Right lobe of liver (tissue), 6 donors: Measurements from ENCODE around the gene B3GNT4. TPM values are rescaled to one million over a fixed set of nuclear protein-coding genes. Genes with fewer than 3 reads are reported as not detected.

Experiments used
- ATAC-seq, 4 donors: fragments of 200-7000 bp; cut with Tn5 transposase; one replicate each; pipeline ENCODE4 v1.9.1; 2020; ENCODE audit warnings: mild to moderate bottlenecking in 4 of 4, moderate library complexity in 4 of 4
- DNase-seq, 3 donors: peaks; one replicate each; pipeline ENCODE4 v3.0.0-alpha.2; 2020
- H3K27ac ChIP-seq, 3 donors: fragments of 200-600 bp; one replicate each; pipeline ENCODE4 v1.8.0; 2022
- H3K27me3 ChIP-seq, 2 donors: fragments of 200-600 bp; one replicate each; pipeline ENCODE4 v1.8.0; 2022
- H3K36me3 ChIP-seq, 4 donors: fragments of 200-600 bp; sonication (generic) in 1 of 4; one replicate each; pipeline versions ENCODE4 v1.5.1 to v1.8.0; 2017 to 2022; ENCODE audit warnings: control low read depth in 1 of 4
- H3K4me1 ChIP-seq, 4 donors: fragments of 200-600 bp; sonication (generic) in 1 of 4; one replicate each; pipeline versions ENCODE4 v1.5.1 to v1.8.0; 2017 to 2022; ENCODE audit warnings: control low read depth in 1 of 4
- H3K4me3 ChIP-seq, 3 donors: fragments of 200-600 bp; one replicate each; pipeline ENCODE4 v1.8.0; 2022
- H3K9me3 ChIP-seq, 4 donors: fragments of 200-600 bp; sonication (generic) in 1 of 4; one replicate each; pipeline versions ENCODE4 v1.5.1 to v1.8.0; 2017 to 2022; ENCODE audit warnings: control low read depth in 1 of 4
- CTCF ChIP-seq, 4 donors: fragments of 200-600 bp in 3 of 4; fragments of 450-650 bp in 1 of 4; IDR thresholded peaks; one replicate each; pipeline versions ENCODE4 v1.5.1 to v1.8.0; 2016 to 2022; ENCODE audit warnings: antibody characterized with exemption in 4 of 4, mild to moderate bottlenecking in 2 of 4
- POLR2A ChIP-seq: fragments of 450-650 bp; IDR thresholded peaks from one replicate; pipeline ENCODE4 v1.6.1; 2017; ENCODE audit warnings: antibody characterized with exemption, mild to moderate bottlenecking
- WGBS: methylation state at CpG from one replicate; pipeline ENCODE4 v1.1.6; 2018; ENCODE audit warnings: low coverage, low lambda C conversion rate; ENCODE audit not compliant: insufficient coverage; ENCODE audit errors: missing lambda C conversion rate; 5-methylcytosine and 5-hydroxymethylcytosine counted together
- intact Hi-C, 2 donors: fragments of 100-400 bp; cut with DNase I; formaldehyde crosslinking; loops; one replicate each; pipeline versions ENCODE4 v1.11.2 to v1.14.1; 2022
- total RNA-seq, 6 experiments: library from RNA; depleted of rRNA in 2 of 6; stranded (reverse); fragments of >200 nt in 2 of 6; fragmentation: NEBNext Ultra II Directional in 3 of 6; extraction: Animal tissue kit (Norgen Biotek cat#: 25700) in 3 of 6; gene quantifications; one replicate each; pipeline versions ENCODE4 v1.1.0 to v1.2.4, GENCODE V29; 2016 to 2023
- donor health status: DM: no; HTN: yes; CAD: no.
- donor health status: DM: no; HTN: no; CAD: no.
- donor health status: DM: no; HTN: no; CAD: no.
- donor health status: DM: no; HTN: yes; CAD: no.
- donor health status: DM: no; HTN: yes; CAD: no.

The B3GNT4 gene
- total RNA-seq, 6 experiments from 2014 or later = 0.42 to 0.43 TPM; not detected in 4

- Histone ChIP-seq H3K36me3 (peaks cover 0 to 89% (median 38%) of the 10 kb centered on the region in 4 donors), H3K27me3 (no peaks in the 10 kb centered on the region), H3K4me3 (no peak overlapping the region), H3K9me3 (no peaks in the 10 kb centered on the region), H3K27ac (no peak overlapping the region), H3K4me1 (no peaks in the 10 kb centered on the region)
- ATAC-seq (no peak), DNase-seq (no peak)
- 100% methylated on average over 1 of the region's 1 CpG for WGBS
- TF ChIP-seq POLR2A = no peak
- TF ChIP-seq CTCF (IDR thresholded peaks at IDR 0.05) = no peak
- intact Hi-C loops = no loop called here
Measured at GRCh38 chr12:122216445-122216844, 12.9 kb downstream of the B3GNT4 start.

DNA sequence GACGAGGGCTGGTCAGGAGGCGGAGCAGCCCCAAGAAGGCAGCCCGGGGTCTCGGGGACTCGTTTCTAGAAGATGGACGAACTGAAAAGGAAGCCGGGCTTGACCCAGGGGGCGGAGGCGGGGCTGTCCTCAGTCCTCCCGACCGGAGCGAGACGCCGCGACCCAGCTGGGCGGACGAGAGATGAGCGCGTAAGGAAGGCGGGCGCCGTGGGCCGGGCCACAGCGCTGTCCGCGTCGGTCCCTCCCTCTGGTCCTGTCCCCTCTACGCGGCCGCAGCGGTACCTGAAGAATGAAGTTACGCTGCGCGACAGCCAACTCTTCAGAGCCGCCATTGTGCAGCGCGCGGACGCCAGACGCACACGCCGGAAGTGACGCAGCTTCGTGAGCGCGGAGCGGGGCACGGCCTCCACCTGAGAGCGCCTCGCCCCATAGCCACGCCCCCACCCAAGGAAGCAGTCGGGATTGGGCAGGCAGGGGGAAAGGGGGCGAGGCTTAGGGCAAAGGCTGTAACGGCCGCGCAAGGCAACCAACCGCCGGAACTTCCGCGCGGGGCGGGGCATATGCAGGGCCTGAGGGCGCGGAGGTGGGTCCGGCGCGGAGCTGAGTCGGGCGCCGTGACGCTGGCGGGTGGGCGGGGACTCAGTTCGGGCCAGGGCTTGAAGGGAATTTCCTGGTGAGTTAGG, 22.3 kb downstream of the B3GNT4 start, which contains the start of gene DIABLO:
Gene DIABLO, minus strand, starts transcription at position 370 of the 683 bp plus-strand sequence. Its CDS starts 38 bp downstream, at position 332.
- no peak for TF ChIP-seq CTCF (IDR thresholded peaks at IDR 0.05)
- peak; percentile 94 for TF ChIP-seq POLR2A
- intact Hi-C loops = no loop called here
- peak; percentile 95 to 98 (median 97) for ATAC-seq
- Histone ChIP-seq H3K4me3 (peak within 1 kb of the TSS; percentile 76 to 100 (median 96)), H3K9me3 (no peaks in the 10 kb centered on the region), H3K27me3 (no peaks in the 10 kb centered on the region), H3K4me1 (peaks cover 0 to 24% (median 9%) of the 10 kb centered on the region in 4 donors), H3K36me3 (peaks cover 0 to 33% (median 4%) of the 10 kb centered on the region in 4 donors), H3K27ac (peak within 1 kb of the TSS; percentile 67 to 90 (median 86))
- 0% methylated on average over 12 of the region's 74 CpGs for WGBS
- DNase-seq = peak; percentile 100

GRCh38 chr12:122226366-122227125, 23.0 kb downstream of the B3GNT4 start:
- Histone ChIP-seq H3K4me3 (peak overlapping the region; percentile 26 to 58 (median 40)), H3K4me1 (peaks cover 0 to 24% (median 9%) of the 10 kb centered on the region in 4 donors), H3K9me3 (no peaks in the 10 kb centered on the region), H3K27ac (no peak overlapping the region), H3K36me3 (peaks cover 0 to 33% (median 7%) of the 10 kb centered on the region in 4 donors), H3K27me3 (no peaks in the 10 kb centered on the region)
- 33% methylated on average over 10 of the region's 55 CpGs for WGBS
- no peak for DNase-seq
- TF ChIP-seq CTCF (IDR thresholded peaks at IDR 0.05) (no peak), POLR2A (no peak)
- ATAC-seq = no peak
- intact Hi-C loops = no loop called here

DNA sequence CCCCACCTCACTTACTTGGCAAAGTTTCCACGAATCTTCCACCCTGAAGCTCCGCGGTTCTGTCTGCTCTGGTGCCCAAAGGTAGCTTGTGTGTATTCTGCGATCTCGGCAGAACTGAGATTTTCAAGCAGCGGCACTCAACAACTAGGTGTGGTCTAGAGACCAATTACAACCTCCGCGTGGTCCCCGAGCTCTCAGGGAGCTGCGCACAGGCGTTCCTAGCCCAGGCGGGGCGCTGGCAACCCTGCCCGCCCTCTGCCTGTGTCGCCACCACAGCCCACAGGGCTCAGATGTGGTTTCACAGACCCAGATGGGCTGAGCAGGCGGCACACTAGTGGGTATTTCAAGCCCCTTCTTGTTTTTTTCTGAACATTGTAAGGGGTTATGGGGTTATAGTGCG, 23.8 kb downstream of the B3GNT4 start:
- Histone ChIP-seq H3K4me3 (no peak overlapping the region), H3K27me3 (no peaks in the 10 kb centered on the region), H3K27ac (no peak overlapping the region), H3K4me1 (peaks cover 0 to 24% (median 9%) of the 10 kb centered on the region in 4 donors), H3K9me3 (no peaks in the 10 kb centered on the region), H3K36me3 (peaks cover 0 to 37% (median 5%) of the 10 kb centered on the region in 4 donors)
- WGBS = 74% methylated on average over 9 of the region's 17 CpGs
- TF ChIP-seq POLR2A = no peak
- no peak for TF ChIP-seq CTCF (IDR thresholded peaks at IDR 0.05)
- ATAC-seq = no peak
- no peak for DNase-seq
- intact Hi-C loops = no loop called here
